Colonic mucosa (tissue), 4 donors: Measurements from ENCODE around the gene IRGQ. TPM values are rescaled to one million over a fixed set of nuclear protein-coding genes. Genes with fewer than 3 reads are reported as not detected.
A peak's percentile ranks its signal among the peaks of the same experiment; 100 is the strongest.

Experiments
- DNase-seq: peaks from one replicate; pipeline ENCODE4 v3.0.0-alpha.2; 2020
- H3K27ac ChIP-seq: fragments of 200-600 bp; one replicate; pipeline ENCODE4 v1.8.0; 2021
- H3K27me3 ChIP-seq: fragments of 200-600 bp; one replicate; pipeline ENCODE4 v1.8.0; 2021
- H3K36me3 ChIP-seq: fragments of 200-600 bp; one replicate; pipeline ENCODE4 v1.8.0; 2021
- H3K4me1 ChIP-seq: fragments of 200-600 bp; one replicate; pipeline ENCODE4 v1.8.0; 2021; ENCODE audit warnings: mild to moderate bottlenecking
- H3K4me3 ChIP-seq: fragments of 200-600 bp; one replicate; pipeline ENCODE4 v1.8.0; 2021
- H3K9ac ChIP-seq, 2 donors: one replicate each; pipeline ENCODE4 v1.7.0; 2013; ENCODE audit warnings: control low read depth in 2 of 2, low read depth in 2 of 2, low read length in 2 of 2
- H3K9me3 ChIP-seq: fragments of 200-600 bp; one replicate; pipeline ENCODE4 v1.8.0; 2021
- CTCF ChIP-seq: fragments of 200-600 bp; IDR thresholded peaks from one replicate; pipeline ENCODE4 v1.8.0; 2022; ENCODE audit warnings: antibody characterized with exemption, mild to moderate bottlenecking
- intact Hi-C: fragments of 100-400 bp; cut with DNase I; formaldehyde crosslinking; loops from one replicate; pipeline ENCODE4 v1.14.1; 2022
- total RNA-seq, 2 donors: library from RNA; stranded (reverse); fragmentation: NEBNext Ultra II Directional in 1 of 2; extraction: Animal tissue kit (Norgen Biotek cat#: 25700) in 1 of 2; gene quantifications; one replicate each; pipeline ENCODE4 v1.2.1, GENCODE V29; 2021
- donor health status: healthy.
- donor health status: DM: no; HTN: no; CAD: no.
- donor health status: DM: no; HTN: no; CAD: no.

IRGQ gene
- 10 to 100 TPM; 19.9 to 24.6 TPM for total RNA-seq

- no peaks in the 10 kb centered on the region for H3K27me3 ChIP-seq
- H3K9ac ChIP-seq = peak within 1 kb of the TSS; percentile 90 to 91
- no peak for TF ChIP-seq CTCF
- H3K27ac ChIP-seq = peak within 1 kb of the TSS; percentile 84
- H3K4me3 ChIP-seq = peak within 1 kb of the TSS; percentile 75
- peaks cover 20% of the 10 kb centered on the region for H3K4me1 ChIP-seq
- no peaks in the 10 kb centered on the region for H3K9me3 ChIP-seq
- peak; percentile 100 for DNase-seq
- no peaks in the 10 kb centered on the region for H3K36me3 ChIP-seq
- intact Hi-C loops = loop anchor here (1.0 to 10.0 kb wide), 2 partner anchors 21 to 61 kb away; partner anchors contain the start of genes PINLYP, XRCC1 and ZNF575
Measured at GRCh38 chr19:43595999-43596841, at the start of gene IRGQ, which contains the start of gene ZNF576. Gene IRGQ, minus strand, starts transcription at chr19:43596134. Its CDS starts 796 bp downstream, at chr19:43595338. Gene ZNF576, plus strand, starts transcription at chr19:43596595. Its CDS starts 514 bp downstream, at chr19:43597109.

GRCh38 chr19:43644181-43644580 lies 48.2 kb upstream of the IRGQ start:
- TF ChIP-seq CTCF = no peak
- no peak overlapping the region for H3K9ac ChIP-seq
- intact Hi-C loops = no loop called here

GRCh38 chr19:43643326-43643725 lies 47.4 kb upstream of the IRGQ start:
- intact Hi-C loops = no loop called here
- H3K27ac ChIP-seq = no peak overlapping the region
- no peaks in the 10 kb centered on the region for H3K9me3 ChIP-seq
- H3K36me3 ChIP-seq = no peaks in the 10 kb centered on the region
- no peak overlapping the region for H3K9ac ChIP-seq
- DNase-seq = no peak
- no peaks in the 10 kb centered on the region for H3K4me1 ChIP-seq
- no peaks in the 10 kb centered on the region for H3K27me3 ChIP-seq
- no peak for TF ChIP-seq CTCF
- no peak overlapping the region for H3K4me3 ChIP-seq

More at GRCh38 chr19:43644181-43644580, 48.2 kb upstream of the IRGQ start:
- DNase-seq = no peak
- no peaks in the 10 kb centered on the region for H3K36me3 ChIP-seq
- no peaks in the 10 kb centered on the region for H3K27me3 ChIP-seq
- H3K27ac ChIP-seq = no peak overlapping the region
- no peak overlapping the region for H3K4me3 ChIP-seq
- no peaks in the 10 kb centered on the region for H3K9me3 ChIP-seq
- no peaks in the 10 kb centered on the region for H3K4me1 ChIP-seq

- intact Hi-C loops = no loop called here
- H3K27me3 ChIP-seq = no peaks in the 10 kb centered on the region
Measured at GRCh38 chr19:43642531-43642930, 46.6 kb upstream of the IRGQ start.

GRCh38 chr19:43641333-43641732 lies 45.4 kb upstream of the IRGQ start:
- no peak for TF ChIP-seq CTCF
- DNase-seq = no peak
- intact Hi-C loops = no loop called here
- H3K4me3 ChIP-seq = no peak overlapping the region
- H3K36me3 ChIP-seq = no peaks in the 10 kb centered on the region
- no peak overlapping the region for H3K9ac ChIP-seq
- no peaks in the 10 kb centered on the region for H3K9me3 ChIP-seq
- no peaks in the 10 kb centered on the region for H3K27me3 ChIP-seq
- no peaks in the 10 kb centered on the region for H3K4me1 ChIP-seq
- no peak overlapping the region for H3K27ac ChIP-seq

More at GRCh38 chr19:43642531-43642930, 46.6 kb upstream of the IRGQ start:
- Histone ChIP-seq H3K4me1 (no peaks in the 10 kb centered on the region), H3K9me3 (no peaks in the 10 kb centered on the region), H3K36me3 (no peaks in the 10 kb centered on the region), H3K27ac (no peak overlapping the region), H3K4me3 (no peak overlapping the region), H3K9ac (no peak overlapping the region)
- no peak for DNase-seq
- no peak for TF ChIP-seq CTCF
